ENCODE data around the gene CASP2. TPM values are rescaled to one million over a fixed set of nuclear protein-coding genes. Genes with fewer than 3 reads are reported as not detected.
A peak's percentile ranks its signal among the peaks of the same experiment; 100 is the strongest.

CASP2 gene
- 6.0 and 8.8 TPM in 2 replicates for total RNA-seq
- 10.3 TPM for polyA plus RNA-seq (2012)

- DNase-seq (ENCODE audit: low read depth), result peak; percentile 99
Measured at GRCh38 chr7:143287935-143288826, at the start of gene CASP2. Gene CASP2, plus strand, starts transcription at chr7:143288351. Its CDS starts 105 bp downstream, at chr7:143288456.

GRCh38 chr7:143239813-143240212, 48.3 kb upstream of the CASP2 start:
- DNase-seq (ENCODE audit: low read depth), result no peak

DNA sequence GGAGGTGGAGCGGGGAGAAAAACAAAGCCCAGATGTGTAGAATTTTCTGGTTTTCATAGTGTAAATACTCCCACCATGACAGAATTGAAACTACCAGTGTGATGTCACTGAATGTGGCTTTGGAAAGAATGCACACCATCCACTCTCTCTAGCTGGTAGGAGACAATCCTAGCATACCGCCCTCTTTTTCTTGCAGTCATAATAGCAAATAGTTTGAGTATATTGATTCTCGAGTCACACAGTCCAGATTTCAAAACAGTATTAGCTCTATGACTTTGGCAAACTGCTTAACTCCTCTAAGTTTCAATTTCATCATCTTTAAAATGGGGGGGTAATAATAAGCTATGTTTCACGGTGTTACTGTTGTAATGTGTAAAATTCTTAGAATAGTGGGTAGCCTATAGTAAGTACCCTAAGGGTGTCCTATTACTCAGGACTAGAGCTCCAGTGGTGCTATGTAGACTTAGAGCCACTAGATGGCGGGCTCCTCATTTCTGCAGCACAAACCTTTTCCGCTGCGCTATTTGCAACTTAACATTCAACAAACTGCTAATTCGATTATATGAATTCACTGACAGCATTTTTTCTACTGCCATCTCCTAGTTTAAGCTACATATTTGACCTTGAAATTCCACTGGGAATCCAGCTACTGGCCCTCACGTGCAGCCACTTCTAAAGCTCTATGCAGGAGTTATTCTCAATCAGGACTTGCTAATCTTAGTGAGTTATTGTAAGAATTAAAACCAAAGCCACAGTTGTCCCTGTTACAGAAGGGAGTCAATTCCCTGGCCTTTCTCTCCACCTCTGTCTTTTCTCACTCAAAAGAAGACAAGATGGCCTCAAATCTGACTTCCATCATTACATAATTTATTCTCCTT, 47.6 kb upstream of the CASP2 start:
- DNase-seq (ENCODE audit: low read depth), result peak; percentile 85

DNA sequence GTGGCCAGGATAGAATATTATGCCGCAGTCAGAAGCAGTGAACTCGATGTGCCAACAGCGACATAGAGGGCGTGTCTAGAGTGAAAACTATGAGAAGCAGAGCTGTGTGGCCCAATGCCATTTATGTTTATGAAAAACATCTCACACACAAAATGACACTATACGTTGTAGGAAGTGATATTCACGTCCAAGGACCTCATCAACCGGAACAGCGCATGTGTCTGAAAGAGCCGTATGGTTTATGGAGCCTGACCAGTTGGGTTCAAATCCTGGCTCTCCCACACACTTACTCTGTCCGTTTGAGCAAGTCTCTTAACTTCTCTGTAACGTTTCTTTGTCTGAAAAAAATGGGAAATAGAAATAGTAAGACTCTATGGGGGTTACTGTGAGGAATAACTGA, 45.8 kb upstream of the CASP2 start:
- DNase-seq (ENCODE audit: low read depth), result no peak

DNA sequence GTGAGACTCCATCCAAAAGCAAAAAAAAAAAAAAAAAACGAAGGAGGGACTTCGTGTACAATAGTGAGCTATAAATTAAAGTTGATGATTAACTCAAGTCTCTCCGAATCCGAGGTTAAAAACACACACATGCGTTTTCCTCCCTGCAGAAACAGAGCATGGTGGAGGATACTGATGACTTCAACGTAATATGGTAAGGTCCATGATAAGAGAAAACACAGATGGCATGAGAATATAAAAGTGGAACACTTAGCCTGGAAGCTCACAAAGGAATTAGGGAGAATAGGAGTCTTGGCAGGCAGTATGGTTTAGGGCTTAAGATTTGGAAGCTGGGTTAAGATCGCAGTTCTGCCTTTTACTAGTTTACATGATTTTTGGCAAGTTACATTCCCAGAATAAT, 45.0 kb upstream of the CASP2 start:
- DNase-seq (ENCODE audit: low read depth), result no peak

- DNase-seq (ENCODE audit: low read depth), result no peak
Measured at GRCh38 chr7:143243614-143244013, 44.5 kb upstream of the CASP2 start.

- DNase-seq (ENCODE audit: low read depth), result no peak
Measured at GRCh38 chr7:143244321-143244720, 43.8 kb upstream of the CASP2 start.

DNA sequence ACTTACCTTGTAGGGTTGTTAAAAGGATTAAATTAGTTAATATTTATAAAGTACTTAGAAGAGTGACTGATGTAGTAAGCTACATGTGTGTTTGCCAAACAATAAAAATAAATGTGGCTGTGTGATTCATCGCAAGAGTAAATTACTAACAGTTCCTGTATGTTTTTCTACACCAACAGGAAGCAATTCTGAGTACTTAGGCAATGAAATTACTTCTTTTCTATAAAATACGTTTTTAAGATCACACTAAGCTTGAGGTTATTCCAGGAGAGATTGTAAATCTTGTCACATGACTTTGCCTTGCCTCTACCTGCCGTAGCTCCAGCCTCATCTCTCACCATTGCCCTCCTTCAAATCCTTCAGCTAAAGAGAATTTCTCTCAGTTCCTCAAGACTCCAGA, 43.0 kb upstream of the CASP2 start:
- DNase-seq (ENCODE audit: low read depth), result no peak

DNA sequence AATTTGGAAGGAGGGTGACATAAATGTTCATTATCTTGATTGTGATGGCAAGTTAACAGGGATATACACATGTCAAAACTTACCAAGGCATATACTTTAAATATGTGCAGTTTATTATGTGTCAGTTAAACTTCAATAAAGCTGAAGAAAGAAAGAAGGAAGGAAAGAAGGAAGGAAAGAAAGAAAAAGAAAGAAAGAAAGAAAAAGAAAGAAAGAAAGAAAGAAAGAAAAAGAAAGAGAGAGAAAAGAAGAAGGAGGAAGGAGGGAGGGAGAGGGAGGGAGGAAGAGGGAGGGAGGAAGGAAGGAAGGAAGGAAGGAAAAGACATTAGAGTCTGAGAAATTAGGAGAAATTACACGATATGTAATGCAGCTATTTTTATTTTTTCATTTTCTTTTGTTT, 40.8 kb upstream of the CASP2 start:
- DNase-seq (ENCODE audit: low read depth), result no peak

GRCh38 chr7:143248761-143249354, 39.3 kb upstream of the CASP2 start:
- DNase-seq (ENCODE audit: low read depth), result no peak

- no peak for DNase-seq (ENCODE audit: low read depth)
Measured at GRCh38 chr7:143250199-143250598, 38.0 kb upstream of the CASP2 start.

GRCh38 chr7:143250822-143251221, 37.3 kb upstream of the CASP2 start:
- DNase-seq (ENCODE audit: low read depth), result no peak

DNA sequence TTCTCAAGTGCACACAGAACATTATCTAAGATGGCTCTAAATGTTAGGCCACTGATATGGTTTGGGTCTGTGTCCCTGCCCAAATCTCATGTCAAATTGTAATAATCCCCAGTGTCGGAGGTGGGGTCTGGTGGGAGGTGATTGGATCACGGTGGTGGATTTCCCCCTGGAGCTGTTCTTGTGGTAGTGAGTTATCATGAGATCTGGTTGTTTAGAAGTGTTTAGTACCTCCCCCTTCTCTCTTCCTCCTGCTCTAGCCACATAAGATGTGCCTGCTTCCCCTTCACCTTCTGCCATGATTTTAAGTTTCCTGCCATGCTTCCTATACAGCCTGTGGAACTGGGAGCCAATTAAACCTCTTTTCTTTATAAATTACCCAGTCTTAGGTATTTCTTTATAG, 36.1 kb upstream of the CASP2 start:
- no peak for DNase-seq (ENCODE audit: low read depth)

GRCh38 chr7:143255564-143255963, 32.6 kb upstream of the CASP2 start:
- no peak for DNase-seq (ENCODE audit: low read depth)

- DNase-seq (ENCODE audit: low read depth), result no peak
Measured at GRCh38 chr7:143256325-143256724, 31.8 kb upstream of the CASP2 start.

GRCh38 chr7:143256932-143257331, 31.2 kb upstream of the CASP2 start:
- DNase-seq (ENCODE audit: low read depth), result no peak

DNA sequence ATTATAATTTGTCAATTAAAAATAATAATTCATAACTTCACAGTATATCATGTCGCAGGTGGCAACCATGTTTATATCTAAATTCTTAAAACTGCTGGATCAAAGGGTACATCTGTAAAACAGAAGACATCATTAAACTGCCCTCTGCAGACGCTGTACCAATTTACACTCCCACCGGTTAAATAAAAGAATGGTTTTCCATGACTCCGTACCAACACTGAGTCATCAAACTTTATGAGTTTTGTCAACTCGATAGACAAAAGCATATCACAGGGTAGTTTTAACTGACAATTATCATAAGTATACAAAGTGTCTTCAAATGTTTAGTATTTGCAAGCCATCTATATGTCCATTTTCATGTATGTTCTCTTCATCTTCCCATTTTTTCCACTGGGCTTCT, 30.6 kb upstream of the CASP2 start:
- no peak for DNase-seq (ENCODE audit: low read depth)

DNA sequence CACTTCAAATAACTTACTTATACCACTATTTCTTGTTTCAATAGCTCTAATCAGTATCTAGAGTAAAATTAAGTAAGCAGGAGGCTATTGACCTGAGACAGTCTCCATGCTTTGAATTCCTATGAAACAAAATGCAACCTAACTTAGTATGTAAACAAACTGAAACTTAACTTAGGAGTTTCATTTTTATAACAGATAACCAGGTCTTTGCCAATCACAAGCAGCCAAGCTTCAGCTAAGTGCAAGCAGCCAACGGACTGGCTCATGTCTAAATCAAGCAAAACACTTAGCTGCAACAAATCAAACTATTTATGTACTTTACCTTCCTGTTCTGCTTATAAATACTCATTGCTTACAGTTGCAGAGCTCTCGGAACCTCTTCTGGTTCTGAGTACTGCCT, 29.3 kb upstream of the CASP2 start:
- DNase-seq (ENCODE audit: low read depth), result no peak

- no peak for DNase-seq (ENCODE audit: low read depth)
Measured at GRCh38 chr7:143259765-143260164, 28.4 kb upstream of the CASP2 start.

GRCh38 chr7:143261901-143262300, 26.2 kb upstream of the CASP2 start:
- no peak for DNase-seq (ENCODE audit: low read depth)

DNA sequence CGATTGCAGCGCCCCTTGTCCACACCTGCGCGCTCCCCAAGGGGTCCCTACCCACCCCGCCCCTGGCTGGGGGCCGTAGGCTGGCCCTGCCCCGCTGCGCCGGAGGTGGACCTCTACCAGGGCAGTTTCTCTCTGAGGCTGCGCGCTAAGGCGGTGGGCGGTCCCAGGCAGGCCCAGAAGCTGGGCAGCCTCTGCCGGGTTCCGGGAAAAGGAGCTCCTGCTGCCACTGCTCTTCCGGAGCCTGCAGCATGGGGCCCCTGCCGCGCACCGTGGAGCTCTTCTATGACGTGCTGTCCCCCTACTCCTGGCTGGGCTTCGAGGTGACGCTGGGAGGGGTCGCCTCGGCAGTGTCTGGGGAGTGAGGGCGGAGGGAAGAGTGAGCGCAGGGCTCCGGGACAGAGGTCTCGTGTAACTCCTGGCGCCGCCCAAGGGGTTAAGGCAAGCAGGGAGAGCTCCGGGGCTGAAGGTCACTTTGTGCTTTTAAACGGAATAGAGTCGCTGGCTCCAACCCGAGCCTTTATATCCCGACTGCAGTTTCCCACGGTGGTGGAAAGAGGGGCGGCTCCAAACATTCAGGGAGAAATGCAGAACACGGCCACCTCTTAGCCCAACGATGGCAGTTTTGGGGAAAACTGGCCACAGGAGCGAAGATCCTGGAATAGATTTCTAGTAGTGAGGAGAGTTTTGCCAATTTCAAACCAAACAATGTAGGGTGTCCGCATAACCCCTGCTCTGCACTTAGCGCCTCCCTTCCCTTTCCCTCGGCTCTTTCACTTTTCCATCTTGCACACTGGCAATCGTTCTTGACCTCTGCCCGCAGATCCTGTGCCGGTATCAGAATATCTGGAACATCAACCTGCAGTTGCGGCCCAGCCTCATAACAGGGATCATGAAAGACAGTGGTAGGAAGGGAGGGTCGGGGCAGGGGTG, 24.6 kb upstream of the CASP2 start, which contains the start of gene GSTK1:
GSTK1 (plus strand) TSS at position 176 of the 930 bp plus-strand sequence; CDS start at position 249, 73 bp downstream.
- DNase-seq (ENCODE audit: low read depth), result peak; percentile 87

Data from myocyte (in vitro differentiated cells).